Measurements from ENCODE around the gene RFC3. TPM values are rescaled to one million over a fixed set of nuclear protein-coding genes. Genes with fewer than 3 reads are reported as not detected.

RFC3 gene
- total RNA-seq, 2 experiments from 2014 or later, result 60.0 to 63.0 TPM

- CTCF ChIA-PET, result no interaction called here
Observed at GRCh38 chr13:33825083-33825482, 7.1 kb downstream of the RFC3 start.

GRCh38 chr13:33827139-33827538 lies 9.2 kb downstream of the RFC3 start:
- DNase-seq, result no peak
- no peak overlapping the region for H3K27ac Mint-ChIP-seq
- ChIA-PET CTCF (no interaction called here), POLR2A (interaction anchor here (1.0 kb wide), 1 partner anchor 8 kb away, joined by 3 read pairs; no protein-coding TSS in a partner anchor)
- no peaks in the 10 kb centered on the region for H3K9me3 Mint-ChIP-seq
- no peak overlapping the region for H3K4me3 Mint-ChIP-seq
- H3K4me1 Mint-ChIP-seq (ENCODE audit: low read depth), result peaks cover 13% of the 10 kb centered on the region
- intact Hi-C loops (cut with micrococcal nuclease), result no loop called here
- ATAC-seq, result no peak
- H3K36me3 Mint-ChIP-seq (ENCODE audit: low read depth), result peaks cover 66% of the 10 kb centered on the region
- H3K27me3 Mint-ChIP-seq, result no peaks in the 10 kb centered on the region
- TF ChIP-seq, protein P1, sequence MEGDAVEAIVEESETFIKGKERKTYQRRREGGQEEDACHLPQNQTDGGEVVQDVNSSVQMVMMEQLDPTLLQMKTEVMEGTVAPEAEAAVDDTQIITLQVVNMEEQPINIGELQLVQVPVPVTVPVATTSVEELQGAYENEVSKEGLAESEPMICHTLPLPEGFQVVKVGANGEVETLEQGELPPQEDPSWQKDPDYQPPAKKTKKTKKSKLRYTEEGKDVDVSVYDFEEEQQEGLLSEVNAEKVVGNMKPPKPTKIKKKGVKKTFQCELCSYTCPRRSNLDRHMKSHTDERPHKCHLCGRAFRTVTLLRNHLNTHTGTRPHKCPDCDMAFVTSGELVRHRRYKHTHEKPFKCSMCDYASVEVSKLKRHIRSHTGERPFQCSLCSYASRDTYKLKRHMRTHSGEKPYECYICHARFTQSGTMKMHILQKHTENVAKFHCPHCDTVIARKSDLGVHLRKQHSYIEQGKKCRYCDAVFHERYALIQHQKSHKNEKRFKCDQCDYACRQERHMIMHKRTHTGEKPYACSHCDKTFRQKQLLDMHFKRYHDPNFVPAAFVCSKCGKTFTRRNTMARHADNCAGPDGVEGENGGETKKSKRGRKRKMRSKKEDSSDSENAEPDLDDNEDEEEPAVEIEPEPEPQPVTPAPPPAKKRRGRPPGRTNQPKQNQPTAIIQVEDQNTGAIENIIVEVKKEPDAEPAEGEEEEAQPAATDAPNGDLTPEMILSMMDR (IDR thresholded peaks at IDR 0.05), result no peak

More at GRCh38 chr13:33825083-33825482, 7.1 kb downstream of the RFC3 start:
- no peak for DNase-seq
- intact Hi-C loops (cut with micrococcal nuclease), result no loop called here
- Mint-ChIP-seq H3K4me3 (no peak overlapping the region), H3K4me1 (ENCODE audit: low read depth) (peaks cover 23% of the 10 kb centered on the region), H3K27ac (no peak overlapping the region), H3K36me3 (ENCODE audit: low read depth) (peaks cover 68% of the 10 kb centered on the region), H3K9me3 (no peaks in the 10 kb centered on the region), H3K27me3 (no peaks in the 10 kb centered on the region)
- TF ChIP-seq, protein P1 (IDR thresholded peaks at IDR 0.05), result no peak
- POLR2A ChIA-PET, result no interaction called here
- ATAC-seq, result no peak

DNA sequence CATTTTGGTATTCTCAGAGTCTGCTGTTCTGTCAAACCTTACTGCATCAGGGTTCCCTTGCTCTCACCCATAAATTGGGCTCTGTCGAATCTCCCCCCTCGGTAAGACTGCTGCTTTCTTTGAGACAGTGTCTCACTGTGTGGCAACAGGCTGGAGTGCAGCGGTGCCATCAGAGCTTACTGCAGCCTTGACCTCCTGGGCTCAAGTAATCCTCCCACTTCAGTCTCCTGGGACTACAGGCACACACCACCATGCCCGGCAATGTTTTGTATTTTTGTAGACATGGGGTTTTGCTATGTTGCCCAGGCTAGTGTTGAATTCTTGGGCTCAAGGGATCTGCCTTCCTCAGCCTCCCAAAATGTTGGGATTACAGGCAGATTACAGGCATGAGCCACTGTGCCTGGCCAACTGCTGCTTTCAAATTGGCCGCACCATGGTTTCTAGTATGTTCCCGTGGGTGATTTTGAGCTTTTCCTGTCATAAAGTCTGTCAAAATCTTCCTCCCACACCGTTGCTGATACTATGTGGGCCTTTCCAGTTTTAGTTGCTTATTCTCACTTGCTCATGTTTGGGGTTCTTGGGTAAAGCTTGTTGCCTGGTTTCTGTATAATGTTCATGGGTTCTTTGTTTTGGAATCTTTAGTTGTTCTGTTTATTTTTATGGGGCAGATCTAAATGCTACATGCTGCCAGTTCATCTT lies 10.6 kb downstream of the RFC3 start:
- Mint-ChIP-seq H3K4me1 (ENCODE audit: low read depth) (peaks cover 5% of the 10 kb centered on the region), H3K4me3 (no peak overlapping the region), H3K27me3 (no peaks in the 10 kb centered on the region), H3K36me3 (ENCODE audit: low read depth) (peaks cover 61% of the 10 kb centered on the region), H3K9me3 (no peaks in the 10 kb centered on the region), H3K27ac (no peak overlapping the region)
- ATAC-seq (no peak), DNase-seq (no peak)
- intact Hi-C loops (cut with micrococcal nuclease), result no loop called here
- TF ChIP-seq, protein P1 (IDR thresholded peaks at IDR 0.05), result no peak
- ChIA-PET POLR2A (interaction anchor here (0.7 to 2.0 kb wide), 3 partner anchors 10 to 55 kb away, joined by 3 to 8 read pairs (median 3); partner anchors contain the start of gene RFC3), CTCF (no interaction called here)

- H3K27ac Mint-ChIP-seq, result no peak overlapping the region
- ChIA-PET POLR2A (interaction anchor here (3.2 kb wide), 1 partner anchor 15 kb away, joined by 11 read pairs; the partner anchor contains the start of gene RFC3), CTCF (no interaction called here)
- TF ChIP-seq, protein P1 (IDR thresholded peaks at IDR 0.05), result no peak
- intact Hi-C loops (cut with micrococcal nuclease), result no loop called here
- H3K4me1 Mint-ChIP-seq (ENCODE audit: low read depth), result peaks cover 2% of the 10 kb centered on the region
- ATAC-seq (no peak), DNase-seq (no peak)
- no peak overlapping the region for H3K4me3 Mint-ChIP-seq
- no peaks in the 10 kb centered on the region for H3K9me3 Mint-ChIP-seq
- H3K27me3 Mint-ChIP-seq, result no peaks in the 10 kb centered on the region
- peaks cover 67% of the 10 kb centered on the region for H3K36me3 Mint-ChIP-seq (ENCODE audit: low read depth)
Observed at GRCh38 chr13:33832872-33833271, 14.9 kb downstream of the RFC3 start.

GRCh38 chr13:33838647-33839046 lies 20.7 kb downstream of the RFC3 start:
- H3K9me3 Mint-ChIP-seq, result no peaks in the 10 kb centered on the region
- no peak for ATAC-seq
- ChIA-PET POLR2A (interaction anchor here (1.0 kb wide), 1 partner anchor 10 kb away, joined by 3 read pairs; no protein-coding TSS in a partner anchor), CTCF (no interaction called here)
- H3K36me3 Mint-ChIP-seq (ENCODE audit: low read depth), result peaks cover 73% of the 10 kb centered on the region
- H3K27ac Mint-ChIP-seq, result no peak overlapping the region
- intact Hi-C loops (cut with micrococcal nuclease), result no loop called here
- TF ChIP-seq, protein P1 (IDR thresholded peaks at IDR 0.05), result no peak
- H3K4me3 Mint-ChIP-seq, result no peak overlapping the region
- no peak for DNase-seq
- no peaks in the 10 kb centered on the region for H3K27me3 Mint-ChIP-seq
- H3K4me1 Mint-ChIP-seq (ENCODE audit: low read depth), result no peaks in the 10 kb centered on the region
